Measurements from ENCODE around the gene SCAMP3.
"Not testable (repeated sequence)": the region's sequence is repeated elsewhere in the genome, so short reads cannot be mapped to it uniquely, and the experiment has no call there.

Gene SCAMP3

GRCh38 chr1:155261852-155262673 lies at the start of gene SCAMP3:
SCAMP3 (minus strand) TSS chr1:155262360; CDS start chr1:155262151, 209 bp downstream.
- peak; percentile 99 for DNase-seq (ENCODE audit: low spot score)

- no peak for DNase-seq (ENCODE audit: low spot score)
These were observed 47.4 kb upstream of the SCAMP3 start for GRCh38 chr1:155309423-155310021.

- peak; percentile 100 for DNase-seq (ENCODE audit: low spot score)
These were observed 46.6 kb upstream of the SCAMP3 start, which contains the start of gene FDPS for GRCh38 chr1:155308493-155309422. FDPS (plus strand) TSS chr1:155308866; CDS start chr1:155309790, 924 bp downstream.

- no peak for DNase-seq (ENCODE audit: low spot score)
These were observed 45.1 kb upstream of the SCAMP3 start for GRCh38 chr1:155307247-155307740.

GRCh38 chr1:155305881-155306391 lies 43.8 kb upstream of the SCAMP3 start:
- no peak for DNase-seq (ENCODE audit: low spot score)

GRCh38 chr1:155304558-155305063 lies 42.5 kb upstream of the SCAMP3 start:
- DNase-seq (ENCODE audit: low spot score): no peak

GRCh38 chr1:155301342-155301841 lies 39.2 kb upstream of the SCAMP3 start, which contains the start of gene PKLR:
PKLR (minus strand) TSS chr1:155301438; CDS start chr1:155301395, 43 bp downstream.
- no peak for DNase-seq (ENCODE audit: low spot score)

- DNase-seq (ENCODE audit: low spot score): no peak
These were observed 38.6 kb upstream of the SCAMP3 start for GRCh38 chr1:155300553-155301329.

GRCh38 chr1:155300024-155300423 lies 37.9 kb upstream of the SCAMP3 start:
- no peak for DNase-seq (ENCODE audit: low spot score)

GRCh38 chr1:155297384-155297783 lies 35.2 kb upstream of the SCAMP3 start:
- no peak for DNase-seq (ENCODE audit: low spot score)

GRCh38 chr1:155296661-155297060 lies 34.5 kb upstream of the SCAMP3 start:
- DNase-seq (ENCODE audit: low spot score): no peak

GRCh38 chr1:155295942-155296267 lies 33.7 kb upstream of the SCAMP3 start:
- no peak for DNase-seq (ENCODE audit: low spot score)

GRCh38 chr1:155295183-155295941 lies 33.2 kb upstream of the SCAMP3 start:
- no peak for DNase-seq (ENCODE audit: low spot score)

- no peak for DNase-seq (ENCODE audit: low spot score)
These were observed 32.5 kb upstream of the SCAMP3 start for GRCh38 chr1:155294520-155295182.

- DNase-seq (ENCODE audit: low spot score): no peak
These were observed 31.1 kb upstream of the SCAMP3 start for GRCh38 chr1:155293086-155293749.

- DNase-seq (ENCODE audit: low spot score): not testable (repeated sequence)
These were observed 28.8 kb upstream of the SCAMP3 start for GRCh38 chr1:155291006-155291405.

GRCh38 chr1:155287987-155288543 lies 25.9 kb upstream of the SCAMP3 start:
- DNase-seq (ENCODE audit: low spot score): no peak

- DNase-seq (ENCODE audit: low spot score): no peak
These were observed 24.4 kb upstream of the SCAMP3 start for GRCh38 chr1:155286544-155286943.
